NCI-H2107 (cell line): ENCODE measurements around the gene LUC7L.
"Not testable (repeated sequence)": the region's sequence is repeated elsewhere in the genome, so short reads cannot be mapped to it uniquely, and the experiment has no call there.

Experiments used
- DNase-seq: peaks from one replicate; lab custom pipeline; 2025; lab: John Stamatoyannopoulos, UW

LUC7L gene

DNA sequence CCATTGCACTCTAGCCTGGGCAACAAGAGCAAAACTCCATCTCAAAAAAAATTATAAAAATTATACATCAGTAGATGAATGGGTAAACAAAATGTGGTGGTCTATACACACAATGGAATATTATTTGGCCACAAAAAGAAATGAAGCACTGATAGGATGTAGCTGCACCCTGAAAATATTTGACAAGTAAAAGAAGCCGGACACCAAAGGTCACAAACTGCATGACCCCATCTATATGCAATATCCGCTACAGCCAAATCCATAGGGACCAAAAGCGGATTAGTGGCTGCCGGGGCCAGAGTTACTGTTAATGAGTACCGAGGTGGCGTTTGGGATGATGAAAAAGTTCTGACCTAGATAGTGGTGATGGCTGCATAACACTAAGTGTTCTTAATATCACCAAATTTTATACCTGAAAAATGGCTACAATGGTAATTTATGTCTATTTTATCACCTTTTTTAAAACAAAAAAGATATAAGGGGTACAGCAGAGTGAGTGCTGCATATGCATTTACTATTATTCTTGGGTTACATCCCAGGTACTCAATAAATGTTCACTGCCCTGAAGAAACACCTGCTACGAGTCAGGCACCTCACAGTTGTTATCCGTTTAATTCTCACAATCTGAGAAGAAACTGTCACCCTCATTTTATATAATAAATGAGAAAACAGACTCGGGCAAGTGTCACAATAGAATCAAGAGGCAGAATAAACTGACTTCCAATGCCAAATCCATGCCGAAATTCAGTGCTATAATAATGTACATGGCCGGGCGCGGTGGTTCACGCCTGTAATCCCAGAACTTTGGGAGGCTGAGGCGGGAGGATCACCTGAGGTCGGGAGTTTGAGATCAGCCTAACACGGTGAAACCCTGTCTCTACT is 49.8 kb downstream of the LUC7L start:
- no peak for DNase-seq

DNA sequence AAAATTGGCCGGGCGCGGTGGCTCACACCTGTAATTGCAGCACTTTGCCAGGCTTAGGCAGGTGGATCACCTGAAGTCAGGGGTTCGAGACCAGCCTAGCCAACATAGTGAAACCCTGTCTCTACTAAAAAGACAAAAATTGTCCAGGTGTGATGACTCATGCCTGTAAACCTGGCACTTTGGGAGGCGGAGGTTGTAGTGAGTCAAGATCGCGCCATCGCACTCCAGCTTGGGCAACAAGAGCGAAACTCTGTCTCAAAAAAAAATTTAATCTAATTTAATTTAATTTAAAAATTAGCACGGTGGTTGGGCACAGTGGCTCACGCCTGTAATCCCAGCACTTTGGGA is 50.6 kb downstream of the LUC7L start:
- no peak for DNase-seq

DNA sequence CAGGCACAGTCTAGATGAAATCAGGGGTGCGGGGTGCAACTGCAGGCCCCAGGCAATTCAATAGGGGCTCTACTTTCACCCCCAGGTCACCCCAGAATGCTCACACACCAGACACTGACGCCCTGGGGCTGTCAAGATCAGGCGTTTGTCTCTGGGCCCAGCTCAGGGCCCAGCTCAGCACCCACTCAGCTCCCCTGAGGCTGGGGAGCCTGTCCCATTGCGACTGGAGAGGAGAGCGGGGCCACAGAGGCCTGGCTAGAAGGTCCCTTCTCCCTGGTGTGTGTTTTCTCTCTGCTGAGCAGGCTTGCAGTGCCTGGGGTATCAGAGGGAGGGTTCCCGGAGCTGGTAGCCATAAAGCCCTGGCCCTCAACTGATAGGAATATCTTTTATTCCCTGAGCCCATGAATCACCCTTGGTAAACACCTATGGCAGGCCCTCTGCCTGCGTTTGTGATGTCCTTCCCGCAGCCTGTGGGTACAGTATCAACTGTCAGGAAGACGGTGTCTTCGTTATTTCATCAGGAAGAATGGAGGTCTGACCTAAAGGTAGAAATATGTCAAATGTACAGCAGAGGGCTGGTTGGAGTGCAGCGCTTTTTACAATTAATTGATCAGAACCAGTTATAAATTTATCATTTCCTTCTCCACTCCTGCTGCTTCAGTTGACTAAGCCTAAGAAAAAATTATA is 51.1 kb downstream of the LUC7L start:
- no peak for DNase-seq

DNA sequence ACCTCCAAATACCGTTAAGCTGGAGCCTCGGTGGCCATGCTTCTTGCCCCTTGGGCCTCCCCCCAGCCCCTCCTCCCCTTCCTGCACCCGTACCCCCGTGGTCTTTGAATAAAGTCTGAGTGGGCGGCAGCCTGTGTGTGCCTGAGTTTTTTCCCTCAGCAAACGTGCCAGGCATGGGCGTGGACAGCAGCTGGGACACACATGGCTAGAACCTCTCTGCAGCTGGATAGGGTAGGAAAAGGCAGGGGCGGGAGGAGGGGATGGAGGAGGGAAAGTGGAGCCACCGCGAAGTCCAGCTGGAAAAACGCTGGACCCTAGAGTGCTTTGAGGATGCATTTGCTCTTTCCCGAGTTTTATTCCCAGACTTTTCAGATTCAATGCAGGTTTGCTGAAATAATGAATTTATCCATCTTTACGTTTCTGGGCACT is 51.8 kb downstream of the LUC7L start:
- DNase-seq, result no peak

DNA sequence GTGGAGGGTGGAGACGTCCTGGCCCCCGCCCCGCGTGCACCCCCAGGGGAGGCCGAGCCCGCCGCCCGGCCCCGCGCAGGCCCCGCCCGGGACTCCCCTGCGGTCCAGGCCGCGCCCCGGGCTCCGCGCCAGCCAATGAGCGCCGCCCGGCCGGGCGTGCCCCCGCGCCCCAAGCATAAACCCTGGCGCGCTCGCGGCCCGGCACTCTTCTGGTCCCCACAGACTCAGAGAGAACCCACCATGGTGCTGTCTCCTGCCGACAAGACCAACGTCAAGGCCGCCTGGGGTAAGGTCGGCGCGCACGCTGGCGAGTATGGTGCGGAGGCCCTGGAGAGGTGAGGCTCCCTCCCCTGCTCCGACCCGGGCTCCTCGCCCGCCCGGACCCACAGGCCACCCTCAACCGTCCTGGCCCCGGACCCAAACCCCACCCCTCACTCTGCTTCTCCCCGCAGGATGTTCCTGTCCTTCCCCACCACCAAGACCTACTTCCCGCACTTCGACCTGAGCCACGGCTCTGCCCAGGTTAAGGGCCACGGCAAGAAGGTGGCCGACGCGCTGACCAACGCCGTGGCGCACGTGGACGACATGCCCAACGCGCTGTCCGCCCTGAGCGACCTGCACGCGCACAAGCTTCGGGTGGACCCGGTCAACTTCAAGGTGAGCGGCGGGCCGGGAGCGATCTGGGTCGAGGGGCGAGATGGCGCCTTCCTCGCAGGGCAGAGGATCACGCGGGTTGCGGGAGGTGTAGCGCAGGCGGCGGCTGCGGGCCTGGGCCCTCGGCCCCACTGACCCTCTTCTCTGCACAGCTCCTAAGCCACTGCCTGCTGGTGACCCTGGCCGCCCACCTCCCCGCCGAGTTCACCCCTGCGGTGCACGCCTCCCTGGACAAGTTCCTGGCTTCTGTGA is 52.5 kb downstream of the LUC7L start, which contains the start of gene HBA1:
Gene HBA1, plus strand, starts transcription at position 204 of the 906 bp plus-strand sequence. Its CDS starts 37 bp downstream, at position 241.
- DNase-seq, result not testable (repeated sequence)

DNA sequence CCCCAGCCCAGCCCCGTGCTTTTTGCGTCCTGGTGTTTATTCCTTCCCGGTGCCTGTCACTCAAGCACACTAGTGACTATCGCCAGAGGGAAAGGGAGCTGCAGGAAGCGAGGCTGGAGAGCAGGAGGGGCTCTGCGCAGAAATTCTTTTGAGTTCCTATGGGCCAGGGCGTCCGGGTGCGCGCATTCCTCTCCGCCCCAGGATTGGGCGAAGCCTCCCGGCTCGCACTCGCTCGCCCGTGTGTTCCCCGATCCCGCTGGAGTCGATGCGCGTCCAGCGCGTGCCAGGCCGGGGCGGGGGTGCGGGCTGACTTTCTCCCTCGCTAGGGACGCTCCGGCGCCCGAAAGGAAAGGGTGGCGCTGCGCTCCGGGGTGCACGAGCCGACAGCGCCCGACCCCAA is 53.2 kb downstream of the LUC7L start:
- DNase-seq, result not testable (repeated sequence)

DNA sequence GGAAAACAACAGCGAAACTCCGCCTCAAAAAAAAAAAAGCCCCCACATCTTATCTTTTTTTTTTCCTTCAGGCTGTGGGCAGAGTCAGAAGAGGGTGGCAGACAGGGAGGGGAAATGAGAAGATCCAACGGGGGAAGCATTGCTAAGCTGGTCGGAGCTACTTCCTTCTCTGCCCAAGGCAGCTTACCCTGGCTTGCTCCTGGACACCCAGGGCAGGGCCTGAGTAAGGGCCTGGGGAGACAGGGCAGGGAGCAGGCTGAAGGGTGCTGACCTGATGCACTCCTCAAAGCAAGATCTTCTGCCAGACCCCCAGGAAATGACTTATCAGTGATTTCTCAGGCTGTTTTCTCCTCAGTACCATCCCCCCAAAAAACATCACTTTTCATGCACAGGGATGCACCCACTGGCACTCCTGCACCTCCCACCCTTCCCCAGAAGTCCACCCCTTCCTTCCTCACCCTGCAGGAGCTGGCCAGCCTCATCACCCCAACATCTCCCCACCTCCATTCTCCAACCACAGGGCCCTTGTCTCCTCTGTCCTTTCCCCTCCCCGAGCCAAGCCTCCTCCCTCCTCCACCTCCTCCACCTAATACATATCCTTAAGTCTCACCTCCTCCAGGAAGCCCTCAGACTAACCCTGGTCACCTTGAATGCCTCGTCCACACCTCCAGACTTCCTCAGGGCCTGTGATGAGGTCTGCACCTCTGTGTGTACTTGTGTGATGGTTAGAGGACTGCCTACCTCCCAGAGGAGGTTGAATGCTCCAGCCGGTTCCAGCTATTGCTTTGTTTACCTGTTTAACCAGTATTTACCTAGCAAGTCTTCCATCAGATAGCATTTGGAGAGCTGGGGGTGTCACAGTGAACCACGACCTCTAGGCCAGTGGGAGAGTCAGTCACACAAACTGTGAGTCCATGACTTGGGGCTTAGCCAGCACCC is 54.0 kb downstream of the LUC7L start:
- no peak for DNase-seq

DNA sequence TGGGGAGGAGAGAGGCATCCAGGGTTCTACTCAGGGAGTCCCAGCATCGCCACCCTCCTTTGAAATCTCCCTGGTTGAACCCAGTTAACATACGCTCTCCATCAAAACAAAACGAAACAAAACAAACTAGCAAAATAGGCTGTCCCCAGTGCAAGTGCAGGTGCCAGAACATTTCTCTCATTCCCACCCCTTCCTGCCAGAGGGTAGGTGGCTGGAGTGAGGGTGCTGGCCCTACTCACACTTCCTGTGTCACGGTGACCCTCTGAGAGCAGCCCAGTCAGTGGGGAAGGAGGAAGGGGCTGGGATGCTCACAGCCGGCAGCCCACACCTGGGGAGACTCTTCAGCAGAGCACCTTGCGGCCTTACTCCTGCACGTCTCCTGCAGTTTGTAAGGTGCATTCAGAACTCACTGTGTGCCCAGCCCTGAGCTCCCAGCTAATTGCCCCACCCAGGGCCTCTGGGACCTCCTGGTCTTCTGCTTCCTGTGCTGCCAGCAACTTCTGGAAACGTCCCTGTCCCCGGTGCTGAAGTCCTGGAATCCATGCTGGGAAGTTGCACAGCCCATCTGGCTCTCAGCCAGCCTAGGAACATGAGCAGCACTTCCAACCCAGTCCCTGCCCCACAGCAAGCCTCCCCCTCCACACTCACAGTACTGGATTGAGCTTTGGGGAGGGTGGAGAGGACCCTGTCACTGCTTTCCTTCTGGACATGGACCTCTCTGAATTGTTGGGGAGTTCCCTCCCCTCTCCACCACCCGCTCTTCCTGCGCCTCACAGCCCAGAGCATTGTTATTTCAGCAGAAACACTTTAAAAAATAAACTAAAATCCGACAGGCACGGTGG is 55.1 kb downstream of the LUC7L start:
- not testable (repeated sequence) for DNase-seq

DNA sequence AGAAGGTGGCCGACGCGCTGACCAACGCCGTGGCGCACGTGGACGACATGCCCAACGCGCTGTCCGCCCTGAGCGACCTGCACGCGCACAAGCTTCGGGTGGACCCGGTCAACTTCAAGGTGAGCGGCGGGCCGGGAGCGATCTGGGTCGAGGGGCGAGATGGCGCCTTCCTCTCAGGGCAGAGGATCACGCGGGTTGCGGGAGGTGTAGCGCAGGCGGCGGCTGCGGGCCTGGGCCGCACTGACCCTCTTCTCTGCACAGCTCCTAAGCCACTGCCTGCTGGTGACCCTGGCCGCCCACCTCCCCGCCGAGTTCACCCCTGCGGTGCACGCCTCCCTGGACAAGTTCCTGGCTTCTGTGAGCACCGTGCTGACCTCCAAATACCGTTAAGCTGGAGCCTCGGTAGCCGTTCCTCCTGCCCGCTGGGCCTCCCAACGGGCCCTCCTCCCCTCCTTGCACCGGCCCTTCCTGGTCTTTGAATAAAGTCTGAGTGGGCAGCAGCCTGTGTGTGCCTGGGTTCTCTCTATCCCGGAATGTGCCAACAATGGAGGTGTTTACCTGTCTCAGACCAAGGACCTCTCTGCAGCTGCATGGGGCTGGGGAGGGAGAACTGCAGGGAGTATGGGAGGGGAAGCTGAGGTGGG is 55.9 kb downstream of the LUC7L start:
- DNase-seq, result not testable (repeated sequence)

DNA sequence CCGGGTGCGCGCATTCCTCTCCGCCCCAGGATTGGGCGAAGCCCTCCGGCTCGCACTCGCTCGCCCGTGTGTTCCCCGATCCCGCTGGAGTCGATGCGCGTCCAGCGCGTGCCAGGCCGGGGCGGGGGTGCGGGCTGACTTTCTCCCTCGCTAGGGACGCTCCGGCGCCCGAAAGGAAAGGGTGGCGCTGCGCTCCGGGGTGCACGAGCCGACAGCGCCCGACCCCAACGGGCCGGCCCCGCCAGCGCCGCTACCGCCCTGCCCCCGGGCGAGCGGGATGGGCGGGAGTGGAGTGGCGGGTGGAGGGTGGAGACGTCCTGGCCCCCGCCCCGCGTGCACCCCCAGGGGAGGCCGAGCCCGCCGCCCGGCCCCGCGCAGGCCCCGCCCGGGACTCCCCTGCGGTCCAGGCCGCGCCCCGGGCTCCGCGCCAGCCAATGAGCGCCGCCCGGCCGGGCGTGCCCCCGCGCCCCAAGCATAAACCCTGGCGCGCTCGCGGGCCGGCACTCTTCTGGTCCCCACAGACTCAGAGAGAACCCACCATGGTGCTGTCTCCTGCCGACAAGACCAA is 56.8 kb downstream of the LUC7L start, which contains the start of gene HBA2:
Gene HBA2, plus strand, starts transcription at position 503 of the 568 bp plus-strand sequence. Its CDS starts 37 bp downstream, at position 540.
- not testable (repeated sequence) for DNase-seq

DNA sequence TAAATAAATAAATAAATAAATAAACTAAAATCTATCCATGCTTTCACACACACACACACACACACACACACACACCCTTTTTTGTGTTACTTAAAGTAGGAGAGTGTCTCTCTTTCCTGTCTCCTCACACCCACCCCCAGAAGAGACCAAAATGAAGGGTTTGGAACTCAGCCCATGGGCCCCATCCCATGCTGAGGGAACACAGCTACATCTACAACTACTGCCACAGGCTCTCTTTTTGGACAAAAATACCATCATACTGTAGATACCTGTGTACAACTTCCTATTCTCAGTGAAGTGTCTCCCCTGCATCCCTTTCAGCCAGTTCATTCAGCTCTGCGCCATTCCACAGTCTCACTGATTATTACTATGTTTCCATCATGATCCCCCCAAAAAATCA is 58.5 kb downstream of the LUC7L start:
- no peak for DNase-seq

DNA sequence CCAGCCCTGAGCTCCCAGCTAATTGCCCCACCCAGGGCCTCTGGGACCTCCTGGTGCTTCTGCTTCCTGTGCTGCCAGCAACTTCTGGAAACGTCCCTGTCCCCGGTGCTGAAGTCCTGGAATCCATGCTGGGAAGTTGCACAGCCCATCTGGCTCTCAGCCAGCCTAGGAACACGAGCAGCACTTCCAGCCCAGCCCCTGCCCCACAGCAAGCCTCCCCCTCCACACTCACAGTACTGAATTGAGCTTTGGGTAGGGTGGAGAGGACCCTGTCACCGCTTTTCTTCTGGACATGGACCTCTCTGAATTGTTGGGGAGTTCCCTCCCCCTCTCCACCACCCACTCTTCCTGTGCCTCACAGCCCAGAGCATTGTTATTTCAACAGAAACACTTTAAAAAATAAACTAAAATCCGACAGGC is 59.2 kb downstream of the LUC7L start:
- DNase-seq, result not testable (repeated sequence)

DNA sequence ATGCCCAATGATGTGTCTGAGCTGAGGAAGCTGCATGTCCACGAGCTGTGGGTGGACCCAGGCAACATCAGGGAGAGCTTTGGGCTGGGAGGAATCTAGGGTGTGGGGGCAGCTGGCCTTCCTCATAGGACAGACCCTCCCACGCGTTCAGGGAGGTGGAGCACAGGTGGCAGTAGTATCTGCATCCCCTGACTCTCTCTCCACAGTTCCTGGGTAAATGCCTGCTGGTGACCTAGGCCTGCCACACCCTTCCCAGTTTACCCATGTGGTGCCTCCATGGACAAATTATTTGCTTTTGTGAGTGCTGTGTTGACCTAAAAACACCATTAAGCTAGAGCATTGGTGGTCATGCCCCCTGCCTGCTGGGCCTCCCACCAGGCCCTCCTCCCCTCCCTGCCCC is 60.2 kb downstream of the LUC7L start:
- DNase-seq, result no peak

DNA sequence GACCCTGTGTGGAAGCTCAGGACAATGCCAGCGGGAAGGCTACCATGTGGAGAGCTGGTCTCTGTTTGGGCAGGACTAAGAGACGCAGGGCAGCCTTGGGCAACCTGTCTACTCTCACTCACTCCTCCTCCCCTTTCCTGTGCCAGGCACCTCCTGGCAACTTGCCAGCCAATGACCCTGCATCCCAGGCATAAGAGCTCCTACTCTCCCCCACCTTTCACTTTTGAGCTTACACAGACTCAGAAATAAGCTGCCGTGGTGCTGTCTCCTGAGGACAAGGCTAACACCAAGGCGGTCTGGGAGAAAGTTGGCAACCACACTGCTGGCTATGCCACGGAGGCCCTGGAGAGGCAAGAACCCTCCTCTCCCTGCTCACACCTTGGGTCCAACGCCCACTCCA is 60.8 kb downstream of the LUC7L start:
- no peak for DNase-seq

DNA sequence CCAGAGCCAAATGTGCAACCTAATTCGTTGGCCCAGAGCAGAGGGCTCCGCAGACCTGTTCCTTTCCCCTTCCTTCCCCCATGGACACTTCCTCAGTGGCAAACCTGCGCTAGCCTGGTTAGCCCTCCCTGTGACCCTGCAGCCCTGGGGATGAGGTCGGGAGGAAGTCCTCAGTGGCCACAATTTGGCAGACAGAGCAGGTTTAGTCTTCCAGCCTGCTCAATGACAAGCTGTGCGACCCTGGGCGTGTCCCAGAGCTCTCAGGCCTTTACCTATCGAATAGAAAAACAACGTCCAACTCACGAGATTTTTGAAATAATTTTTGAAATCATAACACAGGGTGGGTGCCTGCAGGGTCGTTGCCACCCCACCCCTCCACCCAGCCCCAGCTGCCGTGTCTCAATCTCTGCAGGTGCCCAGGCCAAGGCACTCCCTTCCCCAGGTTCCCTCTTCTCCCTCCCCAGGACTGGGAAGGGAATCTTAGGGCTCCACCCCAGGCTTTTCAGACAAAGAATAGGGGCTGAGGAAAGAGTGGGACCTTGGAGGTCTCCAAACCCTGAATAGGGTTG is 62.0 kb downstream of the LUC7L start:
- DNase-seq, result no peak

DNA sequence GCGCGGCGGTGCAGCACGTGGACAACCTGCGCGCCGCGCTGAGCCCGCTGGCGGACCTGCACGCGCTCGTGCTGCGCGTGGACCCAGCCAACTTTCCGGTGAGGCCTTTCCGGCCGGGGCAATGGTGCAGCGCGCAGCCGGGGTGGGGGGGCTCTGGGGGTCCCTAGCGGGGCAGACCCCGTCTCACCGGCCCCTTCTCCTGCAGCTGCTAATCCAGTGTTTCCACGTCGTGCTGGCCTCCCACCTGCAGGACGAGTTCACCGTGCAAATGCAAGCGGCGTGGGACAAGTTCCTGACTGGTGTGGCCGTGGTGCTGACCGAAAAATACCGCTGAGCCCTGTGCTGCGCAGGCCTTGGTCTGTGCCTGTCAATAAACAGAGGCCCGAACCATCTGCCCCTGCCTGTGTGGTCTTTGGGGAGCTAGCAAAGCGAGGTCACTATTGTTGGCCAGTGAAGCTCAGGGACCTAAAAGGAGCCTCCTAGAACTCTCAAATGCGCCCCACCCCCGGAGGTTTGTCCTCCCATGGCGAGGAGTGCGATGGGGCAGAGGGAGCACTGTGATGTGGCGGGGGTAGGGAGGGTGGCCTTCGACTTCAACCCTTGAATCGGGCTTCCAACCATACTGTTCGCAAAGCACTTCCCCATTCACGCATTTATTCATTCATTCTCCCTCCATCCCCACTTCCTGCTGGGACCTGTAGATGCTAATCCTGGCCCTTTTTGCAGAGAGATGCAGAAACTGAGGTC is 62.7 kb downstream of the LUC7L start:
- no peak for DNase-seq

DNA sequence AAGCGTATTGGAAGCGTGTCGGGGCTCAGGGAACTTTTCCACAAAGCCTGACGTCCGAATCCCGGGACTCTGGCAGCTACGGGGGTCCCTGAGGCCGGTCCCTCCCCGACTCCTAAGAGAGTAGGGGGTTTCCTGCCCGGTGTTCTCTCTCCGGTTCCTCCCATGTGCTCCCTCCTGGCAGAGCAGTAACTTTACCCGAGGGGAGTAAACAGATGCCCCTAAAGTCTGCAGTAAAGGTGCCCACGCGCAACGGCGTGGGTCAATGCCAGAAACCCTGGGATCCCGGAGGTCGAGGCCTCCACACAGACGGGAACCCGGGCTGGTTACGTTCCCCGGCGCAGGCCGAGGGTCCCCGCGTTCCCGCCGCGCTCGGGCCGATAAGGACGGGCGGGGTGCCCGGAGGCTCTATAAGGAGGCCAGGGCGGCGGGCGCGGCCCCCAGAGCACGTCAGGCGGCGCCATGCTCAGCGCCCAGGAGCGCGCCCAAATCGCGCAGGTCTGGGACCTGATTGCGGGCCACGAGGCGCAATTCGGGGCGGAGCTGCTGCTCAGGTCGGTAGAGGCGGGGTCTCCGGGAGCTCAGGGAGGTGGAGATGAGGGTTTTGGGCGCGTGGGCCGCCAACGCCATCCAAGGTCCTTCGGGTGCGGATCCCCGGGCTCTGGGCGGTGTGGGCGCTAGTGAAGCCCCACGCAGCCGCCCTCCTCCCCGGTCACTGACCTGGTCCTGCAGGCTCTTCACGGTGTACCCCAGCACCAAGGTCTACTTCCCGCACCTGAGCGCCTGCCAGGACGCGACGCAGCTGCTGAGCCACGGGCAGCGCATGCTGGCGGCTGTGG is 63.5 kb downstream of the LUC7L start, which contains the start of gene HBM:
Gene HBM, plus strand, starts transcription at position 440 of the 836 bp plus-strand sequence. Its CDS starts 20 bp downstream, at position 460.
- DNase-seq, result no peak
